Tibial nerve (tissue), 4 donors: ENCODE data around the gene STOX2. TPM values are rescaled to one million over a fixed set of nuclear protein-coding genes. Genes with fewer than 3 reads are reported as not detected.

Experiments
- DNase-seq, 2 donors: peaks; one replicate each; pipeline ENCODE4 v3.0.0-alpha.2; 2019; ENCODE audit warnings: low spot score in 2 of 2
- H3K27ac ChIP-seq, 4 donors: fragments of 200-600 bp; sonication (generic) in 3 of 4; one replicate each; pipeline ENCODE4 v1.5.1; 2017 to 2019; ENCODE audit warnings: mild to moderate bottlenecking in 1 of 4
- H3K27me3 ChIP-seq, 2 donors: fragments of 200-600 bp; sonication (generic) in 1 of 2; one replicate each; pipeline versions ENCODE4 v1.5.1 to v1.6.0; 2017 to 2019
- H3K36me3 ChIP-seq, 3 donors: fragments of 200-600 bp; sonication (generic); one replicate each; pipeline ENCODE4 v1.5.1; 2018 to 2019
- H3K4me1 ChIP-seq, 4 donors: fragments of 200-600 bp; sonication (generic) in 3 of 4; one replicate each; pipeline ENCODE4 v1.5.1; 2017 to 2019
- H3K4me3 ChIP-seq, 4 donors: fragments of 200-600 bp; sonication (generic) in 3 of 4; one replicate each; pipeline ENCODE4 v1.5.1; 2017 to 2019; ENCODE audit warnings: mild to moderate bottlenecking in 1 of 4, moderate library complexity in 1 of 4
- H3K9me3 ChIP-seq, 4 donors: fragments of 200-600 bp; sonication (generic) in 3 of 4; one replicate each; pipeline ENCODE4 v1.5.1; 2017 to 2019
- EP300 ChIP-seq, 2 donors: sonication (generic); formaldehyde crosslinking; IDR thresholded peaks; one replicate each; pipeline ENCODE4 v1.6.1; 2017; ENCODE audit warnings: antibody characterized with exemption in 2 of 2, mild to moderate bottlenecking in 1 of 2
- POLR2A ChIP-seq, 2 donors: fragments of 450-650 bp; IDR thresholded peaks; one replicate each; pipeline ENCODE4 v1.6.1; 2017; ENCODE audit warnings: antibody characterized with exemption in 2 of 2, mild to moderate bottlenecking in 2 of 2, moderate library complexity in 2 of 2
- WGBS, 2 donors: methylation state at CpG; one replicate each; pipeline ENCODE4 v1.1.5; 2018; 5-methylcytosine and 5-hydroxymethylcytosine counted together
- total RNA-seq, 4 donors: library from RNA; depleted of rRNA; stranded (reverse); fragments of >200 nt; gene quantifications; one replicate each; pipeline ENCODE4 v1.1.0, GENCODE V29; 2016
- TF ChIP-seq, protein P1 (sequence below), 5 experiments: fragments of 200-600 bp in 3 of 5; fragments of 450-650 bp in 2 of 5; sonication (generic) in 3 of 5; IDR thresholded peaks; one replicate each; pipeline ENCODE4 v1.5.1; 2016 to 2019; ENCODE audit warnings: antibody characterized with exemption in 5 of 5, mild to moderate bottlenecking in 3 of 5, moderate library complexity in 2 of 5

Gene STOX2
- total RNA-seq, 4 donors from 2014 or later = 11.9 to 28.6 (median 17.9) TPM

DNA sequence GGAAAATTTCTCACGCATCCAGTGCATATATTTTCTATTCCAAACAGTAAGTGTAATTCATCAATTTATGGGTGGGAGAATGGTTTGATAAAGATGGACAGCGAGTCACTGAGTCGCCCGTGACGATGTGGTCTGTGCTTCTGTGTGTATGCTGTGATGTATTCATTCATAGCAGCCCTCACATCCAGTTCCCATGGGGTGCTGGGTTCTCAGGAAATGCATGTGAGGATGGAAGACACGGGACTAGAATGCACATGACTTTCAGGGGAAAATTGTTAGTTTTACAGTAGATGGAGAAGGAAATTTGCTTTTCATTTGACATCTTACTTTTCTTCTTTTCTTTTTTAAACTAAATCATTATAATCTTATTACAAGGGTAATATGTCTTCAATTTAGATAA is 152.9 kb downstream of the STOX2 start:
- Histone ChIP-seq H3K4me3 (no peak overlapping the region), H3K27me3 (no peaks in the 10 kb centered on the region), H3K9me3 (no peaks in the 10 kb centered on the region), H3K27ac (no peak overlapping the region), H3K36me3 (peaks cover 0 to 18% (median 0%) of the 10 kb centered on the region in 3 donors), H3K4me1 (no peaks in the 10 kb centered on the region)
- TF ChIP-seq EP300 (IDR thresholded peaks at IDR 0.05) (no peak), POLR2A (IDR thresholded peaks at IDR 0.05) (no peak)
- TF ChIP-seq, protein P1, sequence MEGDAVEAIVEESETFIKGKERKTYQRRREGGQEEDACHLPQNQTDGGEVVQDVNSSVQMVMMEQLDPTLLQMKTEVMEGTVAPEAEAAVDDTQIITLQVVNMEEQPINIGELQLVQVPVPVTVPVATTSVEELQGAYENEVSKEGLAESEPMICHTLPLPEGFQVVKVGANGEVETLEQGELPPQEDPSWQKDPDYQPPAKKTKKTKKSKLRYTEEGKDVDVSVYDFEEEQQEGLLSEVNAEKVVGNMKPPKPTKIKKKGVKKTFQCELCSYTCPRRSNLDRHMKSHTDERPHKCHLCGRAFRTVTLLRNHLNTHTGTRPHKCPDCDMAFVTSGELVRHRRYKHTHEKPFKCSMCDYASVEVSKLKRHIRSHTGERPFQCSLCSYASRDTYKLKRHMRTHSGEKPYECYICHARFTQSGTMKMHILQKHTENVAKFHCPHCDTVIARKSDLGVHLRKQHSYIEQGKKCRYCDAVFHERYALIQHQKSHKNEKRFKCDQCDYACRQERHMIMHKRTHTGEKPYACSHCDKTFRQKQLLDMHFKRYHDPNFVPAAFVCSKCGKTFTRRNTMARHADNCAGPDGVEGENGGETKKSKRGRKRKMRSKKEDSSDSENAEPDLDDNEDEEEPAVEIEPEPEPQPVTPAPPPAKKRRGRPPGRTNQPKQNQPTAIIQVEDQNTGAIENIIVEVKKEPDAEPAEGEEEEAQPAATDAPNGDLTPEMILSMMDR (IDR thresholded peaks at IDR 0.05) = no peak
- DNase-seq = no peak
- WGBS, 2 donors = 69 to 71% methylated on average over 6 of the region's 6 CpGs

DNA sequence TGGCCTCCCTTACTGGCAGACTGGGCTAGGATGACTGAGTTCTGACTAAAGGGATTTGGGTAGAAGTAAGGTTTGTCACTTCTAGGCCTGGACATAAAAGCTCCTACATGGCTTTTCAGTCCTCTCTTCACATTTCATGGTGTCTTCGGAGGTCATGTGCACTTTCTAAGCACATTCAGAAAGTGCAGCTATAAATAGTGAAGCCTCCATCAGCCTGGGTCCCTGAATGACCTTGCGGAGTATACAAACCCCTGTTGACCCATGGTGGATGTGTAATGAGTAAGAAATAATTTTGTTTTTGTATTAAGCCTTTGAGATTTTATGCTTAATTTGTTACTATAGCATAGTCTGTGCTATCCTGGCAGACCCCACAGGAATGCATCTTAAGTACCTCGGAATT is 154.0 kb downstream of the STOX2 start:
- no peak for DNase-seq
- no peaks in the 10 kb centered on the region for H3K27me3 ChIP-seq
- TF ChIP-seq EP300 (IDR thresholded peaks at IDR 0.05) (no peak), POLR2A (IDR thresholded peaks at IDR 0.05) (no peak)
- TF ChIP-seq, protein P1 (IDR thresholded peaks at IDR 0.05) = no peak
- no peak overlapping the region for H3K27ac ChIP-seq
- H3K9me3 ChIP-seq = no peaks in the 10 kb centered on the region
- peaks cover 0 to 18% (median 0%) of the 10 kb centered on the region in 3 donors for H3K36me3 ChIP-seq
- H3K4me1 ChIP-seq = no peaks in the 10 kb centered on the region
- WGBS, 2 donors = 94 to 97% methylated on average over 3 of the region's 3 CpGs
- H3K4me3 ChIP-seq = no peak overlapping the region

DNA sequence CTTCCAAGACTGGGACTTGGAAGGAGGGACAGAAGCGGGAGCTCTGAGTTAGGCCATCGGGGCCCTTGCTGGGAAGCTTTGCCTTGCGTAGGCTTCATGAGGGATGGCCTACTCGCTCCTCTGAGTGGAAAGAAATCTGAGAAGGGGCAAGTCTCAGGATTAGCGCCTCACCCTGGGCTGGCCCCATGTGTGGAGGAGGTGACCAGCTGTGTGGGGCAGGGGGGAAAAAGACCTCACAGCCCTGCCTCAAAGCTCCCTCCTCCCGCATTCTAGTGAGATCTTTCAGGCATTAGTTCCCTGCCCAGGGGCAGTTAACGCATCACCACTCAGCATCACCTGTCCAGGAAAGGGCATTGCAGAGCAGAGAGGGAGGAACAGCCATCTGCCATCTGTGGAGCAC is 156.5 kb downstream of the STOX2 start:
- H3K27ac ChIP-seq = no peak overlapping the region
- DNase-seq = no peak
- H3K27me3 ChIP-seq = no peaks in the 10 kb centered on the region
- H3K4me1 ChIP-seq = no peaks in the 10 kb centered on the region
- H3K4me3 ChIP-seq = no peak overlapping the region
- WGBS, 2 donors = 83 to 86% methylated on average over 7 of the region's 7 CpGs
- TF ChIP-seq, protein P1 (IDR thresholded peaks at IDR 0.05) = no peak
- TF ChIP-seq POLR2A (IDR thresholded peaks at IDR 0.05) (no peak), EP300 (IDR thresholded peaks at IDR 0.05) (no peak)
- peaks cover 0 to 18% (median 0%) of the 10 kb centered on the region in 3 donors for H3K36me3 ChIP-seq
- no peaks in the 10 kb centered on the region for H3K9me3 ChIP-seq

DNA sequence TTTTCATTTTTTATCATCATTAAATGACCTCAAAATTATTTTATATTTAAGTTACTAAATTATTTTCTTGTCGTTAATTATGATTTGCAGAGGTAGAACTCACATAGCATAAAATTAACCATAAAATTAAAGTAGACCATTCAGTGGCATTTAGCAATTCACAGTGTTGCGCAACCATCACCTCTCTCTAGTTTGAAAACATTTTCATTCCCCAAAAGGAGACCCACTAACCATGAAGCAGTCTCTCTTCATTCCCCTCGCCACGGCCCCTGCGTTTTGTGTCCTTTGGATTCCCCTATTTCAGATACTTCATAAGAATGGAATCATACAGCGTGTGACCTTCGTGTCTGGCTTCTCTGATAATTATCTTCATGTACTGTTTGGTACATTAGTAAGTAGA is 157.7 kb downstream of the STOX2 start:
- Histone ChIP-seq H3K27ac (no peak overlapping the region), H3K36me3 (peaks cover 0 to 18% (median 0%) of the 10 kb centered on the region in 3 donors), H3K27me3 (no peaks in the 10 kb centered on the region), H3K4me3 (no peak overlapping the region), H3K4me1 (no peaks in the 10 kb centered on the region), H3K9me3 (no peaks in the 10 kb centered on the region)
- TF ChIP-seq POLR2A (IDR thresholded peaks at IDR 0.05) (no peak), EP300 (IDR thresholded peaks at IDR 0.05) (no peak)
- TF ChIP-seq, protein P1 (IDR thresholded peaks at IDR 0.05) = no peak
- 87 to 92% methylated on average over 7 of the region's 7 CpGs for WGBS, 2 donors
- no peak for DNase-seq

DNA sequence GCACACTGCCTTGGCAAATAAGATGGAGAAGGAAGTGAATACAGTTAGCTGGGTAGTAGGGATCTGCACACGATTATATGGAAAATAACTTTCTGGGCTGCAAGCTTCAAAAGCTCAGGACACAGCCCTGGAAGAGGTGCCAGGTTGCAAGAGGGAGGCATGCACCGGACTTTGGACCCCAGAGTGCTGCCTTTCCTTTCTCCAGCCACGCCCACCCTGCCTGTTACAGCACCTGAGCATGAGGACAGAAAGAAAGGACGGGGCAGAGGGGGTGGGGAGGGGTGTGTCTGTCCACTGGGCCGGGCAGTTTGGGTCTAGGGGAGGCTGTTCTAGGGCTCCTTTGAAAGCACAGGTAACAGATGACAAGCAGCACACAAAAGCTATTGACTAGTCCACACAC is 159.8 kb downstream of the STOX2 start:
- DNase-seq = no peak
- H3K36me3 ChIP-seq = peaks cover 0 to 15% (median 0%) of the 10 kb centered on the region in 3 donors
- TF ChIP-seq EP300 (IDR thresholded peaks at IDR 0.05) (no peak), POLR2A (IDR thresholded peaks at IDR 0.05) (no peak)
- TF ChIP-seq, protein P1 (IDR thresholded peaks at IDR 0.05) = no peak
- no peak overlapping the region for H3K27ac ChIP-seq
- H3K27me3 ChIP-seq = no peaks in the 10 kb centered on the region
- WGBS, 2 donors = 81 to 94% methylated on average over 5 of the region's 5 CpGs
- H3K4me1 ChIP-seq = no peaks in the 10 kb centered on the region
- H3K9me3 ChIP-seq = no peaks in the 10 kb centered on the region
- H3K4me3 ChIP-seq = no peak overlapping the region
